ENCODE data around the gene LUC7L.

- no peak for TF ChIP-seq SREBF2 (IDR thresholded peaks at IDR 0.05; ENCODE audit: low read length)
- no peak for TF ChIP-seq CTCF (IDR thresholded peaks at IDR 0.05 in 2 of 3, conservative IDR thresholded peaks at IDR 0.05 in 1 of 3; ENCODE audit: control insufficient read depth in 2 of 3, extremely low read depth in 1 of 3, insufficient read depth in 1 of 3, low read depth in 3 of 3, low read length in 3 of 3)
- no peak for TF ChIP-seq IKZF1 (conservative IDR thresholded peaks at IDR 0.05)
- TF ChIP-seq E4F1 (IDR thresholded peaks at IDR 0.05; ENCODE audit: borderline replicate concordance, partially characterized antibody), result no peak
- no peak for TF ChIP-seq SIN3A (IDR thresholded peaks at IDR 0.05; ENCODE audit: low read depth, low read length)
- no peak for TF ChIP-seq REST (IDR thresholded peaks at IDR 0.05; ENCODE audit: low read depth, low read length)
- TF ChIP-seq POLR2AphosphoS5 (IDR thresholded peaks at IDR 0.05; ENCODE audit: low read length), result no peak
- TF ChIP-seq PBX3 (IDR thresholded peaks at IDR 0.05; ENCODE audit: insufficient replicate concordance, low read depth, low read length), result no peak
- TF ChIP-seq USF2 (IDR thresholded peaks at IDR 0.05; ENCODE audit: borderline replicate concordance, low read depth, low read length), result no peak
- TF ChIP-seq ZBTB11 (CRISPR knock-in tag; IDR thresholded peaks at IDR 0.05), result no peak
- no peak for TF ChIP-seq JUND (IDR thresholded peaks at IDR 0.05; ENCODE audit: low read depth, low read length)
- TF ChIP-seq RCOR1 (conservative IDR thresholded peaks at IDR 0.05; ENCODE audit: low read depth, low read length), result no peak
Measured at GRCh38 chr16:266258-267164, 37.3 kb upstream of the LUC7L start.
